ENCODE results near the gene PTPRT. TPM values are rescaled to one million over a fixed set of nuclear protein-coding genes. Genes with fewer than 3 reads are reported as not detected.

The PTPRT gene
- total and polyA plus RNA-seq, 2 of the 13 experiments (the other 11 are each of a cell fraction or from before 2014, with no cell fraction given), result under 0.01 to 0.09 TPM

GRCh38 chr20:42361402-42361970 lies 828.2 kb downstream of the PTPRT start (continued):
- no peak for TF ChIP-seq ZNF770 (CRISPR knock-in tag; IDR thresholded peaks at IDR 0.05)
- TF ChIP-seq ARID4A (CRISPR knock-in tag; IDR thresholded peaks at IDR 0.05; ENCODE audit: borderline replicate concordance), result no peak

GRCh38 chr20:42360621-42361020 lies 829.1 kb downstream of the PTPRT start:
- ChIA-PET POLR2A (no interaction called here), CTCF (ENCODE audit: low intra/inter-chr PET ratio, low total read pairs) (no interaction called here)
- Histone ChIP-seq H3K4me2 (ENCODE audit: low read depth, low read length) (no peak overlapping the region), H3K79me2 (ENCODE audit: insufficient read depth, low read length) (no peaks in the 10 kb centered on the region), H3K4me1 (ENCODE audit: insufficient read depth, low read length) (no peaks in the 10 kb centered on the region), H3K9me3 (ENCODE audit: low read length) (no peaks in the 10 kb centered on the region), H3K27ac (ENCODE audit: extremely low read length, insufficient read depth, low read length) (no peak overlapping the region), H4K20me1 (ENCODE audit: insufficient read depth, low read length) (no peaks in the 10 kb centered on the region), H3K27me3 (ENCODE audit: control insufficient read depth in 1 of 2, insufficient read depth in 2 of 2, low read length in 2 of 2) (no peaks in the 10 kb centered on the region), H3K9ac (ENCODE audit: insufficient read depth, low read depth, low read length) (no peak overlapping the region), H3K36me3 (replicated peaks in 1 of 2; ENCODE audit: control insufficient read depth in 1 of 2, insufficient read depth in 2 of 2, low read length in 2 of 2) (no peaks in the 10 kb centered on the region), H2AFZ (ENCODE audit: low read length) (no peak overlapping the region), H3K4me3 (replicated peaks in 1 of 3; ENCODE audit: insufficient read depth in 1 of 3, low read depth in 2 of 3, low read length in 3 of 3) (no peak overlapping the region)
- intact Hi-C loops (cut with micrococcal nuclease; ENCODE audit: unreplicated experiment), result no loop called here
- 28% methylated on average over 1 of the region's 1 CpG for WGBS (ENCODE audit: low lambda C conversion rate)
- DNase-seq (ENCODE audit: low spot score) (no peak), ATAC-seq (no peak), FAIRE-seq (no peak)
- in situ Hi-C loops (cut with HindIII; ENCODE audit: extremely low pct_ligation_motif_present, low pct_unique_long_range_greater_than_20kb), result no loop called here
- BruUV-seq (replicated peaks), result no TSS peak
- TF ChIP-seq MAX (IDR thresholded peaks at IDR 0.05), result no peak
- TF ChIP-seq ZBTB10 (CRISPR knock-in tag; IDR thresholded peaks at IDR 0.05; ENCODE audit: borderline replicate concordance), result no peak
- TF ChIP-seq MAFG (CRISPR knock-in tag; IDR thresholded peaks at IDR 0.05), result no peak
- no peak for TF ChIP-seq THYN1 (CRISPR knock-in tag; IDR thresholded peaks at IDR 0.05; ENCODE audit: borderline replicate concordance, low read depth)
- TF ChIP-seq ZNF468 (CRISPR knock-in tag; IDR thresholded peaks at IDR 0.05), result no peak
- TF ChIP-seq PHB2 (IDR thresholded peaks at IDR 0.05; ENCODE audit: partially characterized antibody), result no peak
- no peak for TF ChIP-seq TIGD3 (CRISPR knock-in tag; IDR thresholded peaks at IDR 0.05; ENCODE audit: borderline replicate concordance)
- no peak for TF ChIP-seq ZNF589 (CRISPR knock-in tag; conservative IDR thresholded peaks at IDR 0.05)
- TF ChIP-seq HOXA5 (CRISPR knock-in tag; IDR thresholded peaks at IDR 0.05), result no peak
- no peak for TF ChIP-seq ZSCAN22 (CRISPR knock-in tag; IDR thresholded peaks at IDR 0.05)
